RWPE2 (cell line): Measurements from ENCODE around the gene LYL1.

Experiments
- ATAC-seq: fragments of 200-7000 bp; cut with Tn5 transposase; 3 replicates; pipeline ENCODE4 v1.9.1; 2021; ENCODE audit warnings: low read depth
- DNase-seq: peaks from one replicate; pipeline ENCODE4 v3.0.0-alpha.2; 2020; ENCODE audit warnings: low spot score
- H3K27ac ChIP-seq: fragments of 450-650 bp; 2 replicates; pipeline ENCODE4 v1.5.1; 2017; ENCODE audit warnings: mild to moderate bottlenecking; ENCODE audit not compliant: poor library complexity, severe bottlenecking
- H3K27me3 ChIP-seq: fragments of 250-450 bp; sonication (Bioruptor Pico); 2 replicates; pipeline ENCODE4 v1.5.1; 2021; ENCODE audit warnings: mild to moderate bottlenecking, moderate library complexity; ENCODE audit not compliant: insufficient read depth, poor library complexity, severe bottlenecking
- H3K36me3 ChIP-seq: fragments of 250-450 bp; sonication (Bioruptor Pico); 2 replicates; pipeline ENCODE4 v1.5.1; 2020; ENCODE audit warnings: low read depth, mild to moderate bottlenecking, moderate library complexity
- H3K4me1 ChIP-seq: fragments of 250-450 bp; sonication (Bioruptor Pico); 2 replicates; pipeline ENCODE4 v1.5.1; 2021; ENCODE audit warnings: mild to moderate bottlenecking, moderate library complexity; ENCODE audit not compliant: insufficient read depth, poor library complexity, severe bottlenecking
- H3K4me3 ChIP-seq: fragments of 250-450 bp; sonication (Bioruptor Pico); 2 replicates; pipeline ENCODE4 v1.5.1; 2021; ENCODE audit warnings: mild to moderate bottlenecking, moderate library complexity; ENCODE audit not compliant: severe bottlenecking
- H3K9me3 ChIP-seq: fragments of 250-450 bp; sonication (Bioruptor Pico); 2 replicates; pipeline ENCODE4 v1.5.1; 2021; ENCODE audit warnings: mild to moderate bottlenecking, moderate library complexity; ENCODE audit not compliant: severe bottlenecking
- CTCF ChIP-seq: fragments of 450-650 bp; IDR thresholded peaks from one replicate; pipeline ENCODE4 v1.5.1; 2017; ENCODE audit warnings: mild to moderate bottlenecking, moderate library complexity; ENCODE audit not compliant: poor library complexity, severe bottlenecking

LYL1 gene

GRCh38 chr19:13060964-13061927, 41.4 kb downstream of the LYL1 start:
- H3K9me3 ChIP-seq: no peaks in the 10 kb centered on the region
- peaks cover 16% of the 10 kb centered on the region for H3K4me1 ChIP-seq
- peak overlapping the region; percentile 19 for H3K4me3 ChIP-seq
- no peaks in the 10 kb centered on the region for H3K36me3 ChIP-seq
- no peaks in the 10 kb centered on the region for H3K27me3 ChIP-seq
- DNase-seq: no peak
- H3K27ac ChIP-seq: peak overlapping the region; percentile 39
- peak; percentile 86 for ATAC-seq
- peak; percentile 96 for TF ChIP-seq CTCF

- ATAC-seq (no peak), DNase-seq (no peak)
- no peak overlapping the region for H3K4me3 ChIP-seq
- H3K4me1 ChIP-seq: peaks cover 25% of the 10 kb centered on the region
- no peaks in the 10 kb centered on the region for H3K27me3 ChIP-seq
- no peaks in the 10 kb centered on the region for H3K36me3 ChIP-seq
- TF ChIP-seq CTCF: no peak
- H3K27ac ChIP-seq: peak overlapping the region; percentile 39
- no peaks in the 10 kb centered on the region for H3K9me3 ChIP-seq
Observed at GRCh38 chr19:13060233-13060963, 42.3 kb downstream of the LYL1 start.

- ATAC-seq (no peak), DNase-seq (no peak)
- Histone ChIP-seq H3K4me3 (no peak overlapping the region), H3K27ac (no peak overlapping the region), H3K36me3 (no peaks in the 10 kb centered on the region), H3K4me1 (peaks cover 38% of the 10 kb centered on the region), H3K27me3 (no peaks in the 10 kb centered on the region), H3K9me3 (no peaks in the 10 kb centered on the region)
- TF ChIP-seq CTCF: no peak
Observed at GRCh38 chr19:13058951-13059660, 43.6 kb downstream of the LYL1 start.

GRCh38 chr19:13057744-13058143, 44.9 kb downstream of the LYL1 start:
- Histone ChIP-seq H3K27me3 (no peaks in the 10 kb centered on the region), H3K4me1 (peaks cover 50% of the 10 kb centered on the region)

More at GRCh38 chr19:13057744-13058143, 44.9 kb downstream of the LYL1 start:
- Histone ChIP-seq H3K36me3 (no peaks in the 10 kb centered on the region), H3K27ac (no peak overlapping the region), H3K9me3 (no peaks in the 10 kb centered on the region), H3K4me3 (no peak overlapping the region)
- no peak for TF ChIP-seq CTCF
- ATAC-seq (no peak), DNase-seq (no peak)
